GM21526 (cell line): ENCODE measurements around the gene PAXIP1.

Experiments used
- ATAC-seq: cut with Tn5 transposase; IDR thresholded peaks from one replicate; pipeline ENCODE4 v1.9.1; 2021; ENCODE audit warnings: moderate library complexity; ENCODE audit not compliant: unreplicated experiment, low FRiP score

The PAXIP1 gene

DNA sequence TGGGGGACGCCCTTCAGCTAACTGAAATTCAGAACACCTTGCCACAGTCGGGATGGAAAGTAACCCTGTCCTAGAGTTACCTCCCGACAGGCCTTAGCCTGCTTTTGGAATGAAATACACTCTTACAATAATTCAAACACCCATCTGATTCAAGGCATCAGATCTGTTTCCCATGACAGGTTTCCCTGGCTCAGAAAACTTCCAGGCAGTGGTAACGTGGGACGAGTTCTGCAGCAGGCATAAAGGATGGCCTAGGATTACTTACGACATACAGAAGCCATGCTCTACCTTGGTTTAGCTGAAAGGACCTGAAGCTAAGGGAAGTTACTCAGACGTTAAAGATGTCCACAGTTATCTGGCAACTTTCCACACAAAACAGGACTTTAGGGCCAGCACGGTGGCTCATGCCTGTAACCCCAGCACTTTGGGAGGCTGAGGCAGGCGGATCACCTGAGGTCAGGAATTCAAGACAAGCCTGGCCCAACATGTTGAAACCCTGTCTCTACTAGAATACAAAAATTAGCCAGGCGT is 5.0 kb downstream of the PAXIP1 start:
- ATAC-seq = no peak

DNA sequence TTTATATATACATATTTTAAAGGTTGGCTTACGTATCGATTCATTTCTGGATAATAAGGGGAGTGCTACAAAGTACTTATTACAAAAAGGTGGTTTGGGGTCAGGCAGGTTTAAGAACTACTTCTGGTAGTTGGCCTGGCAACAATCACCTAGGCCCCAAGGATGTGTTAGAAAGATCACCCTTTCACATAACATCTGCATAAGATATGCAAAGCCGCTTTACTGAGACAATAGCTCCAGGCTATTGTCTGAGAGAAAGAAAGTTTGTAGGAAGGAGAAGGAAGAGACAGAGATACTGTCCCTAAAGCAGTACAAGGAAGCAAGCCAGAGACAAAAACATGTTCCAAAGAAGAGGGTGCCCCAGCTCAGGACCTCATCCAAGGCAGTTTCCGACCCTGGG is 6.2 kb downstream of the PAXIP1 start:
- ATAC-seq = no peak

DNA sequence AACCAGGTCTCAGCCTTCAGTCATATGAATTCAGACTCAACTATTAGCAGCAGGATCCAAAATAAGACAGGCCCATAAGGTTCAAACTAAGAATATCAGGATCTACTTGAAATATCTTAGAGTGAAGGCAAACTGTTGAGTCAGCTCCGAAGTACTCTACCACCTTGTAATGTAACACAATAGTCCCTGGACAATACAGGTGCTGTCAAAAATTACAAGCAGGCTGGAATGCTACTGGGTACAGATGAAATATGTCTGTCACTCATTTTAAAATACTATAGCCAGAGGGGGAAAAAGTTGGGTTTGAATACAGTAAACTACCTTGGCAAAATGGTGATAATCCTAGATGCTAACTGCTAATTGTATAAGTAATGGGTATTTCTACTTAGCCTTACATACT is 6.8 kb downstream of the PAXIP1 start:
- ATAC-seq = no peak

DNA sequence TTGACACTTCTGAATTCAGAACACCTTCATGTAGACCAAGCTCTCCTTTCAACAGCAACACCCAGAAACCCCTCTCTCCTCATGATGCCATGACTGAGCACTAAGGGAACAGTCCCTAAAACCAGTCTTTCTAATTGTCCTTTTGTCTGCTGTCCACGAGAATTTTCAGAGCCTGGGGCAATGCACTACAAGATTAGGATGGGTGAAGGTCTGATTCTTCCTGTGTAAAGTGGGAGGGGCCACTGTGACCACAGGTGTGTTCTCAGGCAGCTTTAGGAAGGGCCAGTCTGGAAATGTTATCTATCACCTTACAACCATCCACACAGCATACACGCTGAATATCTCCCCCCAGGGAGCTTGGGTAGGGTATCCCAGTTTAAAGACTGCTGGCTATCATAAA is 7.9 kb downstream of the PAXIP1 start:
- no peak for ATAC-seq

DNA sequence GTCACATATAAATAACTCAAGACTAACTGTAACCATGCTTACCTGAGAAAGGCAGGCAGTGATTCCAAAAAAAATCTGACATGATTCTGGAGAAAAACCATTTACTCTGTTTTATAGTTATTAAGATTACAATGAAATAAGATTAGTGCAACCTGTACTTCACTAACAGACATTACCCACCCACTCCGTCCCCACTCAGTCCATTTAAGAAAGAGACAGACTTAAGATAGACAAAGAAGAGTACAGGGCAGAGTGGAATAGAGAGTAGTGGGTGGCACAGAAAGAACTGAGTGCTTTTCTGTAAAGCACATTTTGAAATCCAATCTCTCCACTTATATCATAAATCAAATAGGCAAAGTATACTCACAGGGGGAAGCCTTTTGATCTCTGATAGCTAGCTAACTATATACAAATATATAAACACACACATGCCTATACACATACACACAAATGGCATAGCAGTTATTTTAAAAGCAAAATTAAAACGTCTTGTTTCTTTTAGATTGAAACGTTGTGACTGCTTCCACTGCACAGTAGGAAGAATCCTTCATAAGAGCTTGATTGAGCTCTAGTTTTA is 11.9 kb downstream of the PAXIP1 start:
- ATAC-seq = no peak

DNA sequence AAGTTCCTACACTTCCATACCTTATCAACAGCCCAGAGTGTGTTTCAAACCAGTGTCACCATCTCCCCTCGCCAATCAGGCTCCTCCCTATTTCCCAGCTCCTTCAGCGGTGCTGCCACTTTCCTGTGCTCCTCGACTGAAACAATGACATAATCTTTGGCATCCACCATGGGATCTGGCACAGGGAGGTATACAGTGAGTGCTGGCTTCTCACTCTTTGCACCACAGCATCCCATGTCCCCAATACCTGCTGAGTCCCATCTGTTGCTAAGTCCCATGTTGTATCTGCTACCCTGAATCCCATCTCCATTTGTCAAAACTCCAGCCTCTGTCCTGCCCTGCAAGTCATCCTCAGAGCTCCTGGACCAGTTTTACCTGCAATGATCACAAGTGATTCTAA is 15.4 kb downstream of the PAXIP1 start:
- ATAC-seq = no peak

DNA sequence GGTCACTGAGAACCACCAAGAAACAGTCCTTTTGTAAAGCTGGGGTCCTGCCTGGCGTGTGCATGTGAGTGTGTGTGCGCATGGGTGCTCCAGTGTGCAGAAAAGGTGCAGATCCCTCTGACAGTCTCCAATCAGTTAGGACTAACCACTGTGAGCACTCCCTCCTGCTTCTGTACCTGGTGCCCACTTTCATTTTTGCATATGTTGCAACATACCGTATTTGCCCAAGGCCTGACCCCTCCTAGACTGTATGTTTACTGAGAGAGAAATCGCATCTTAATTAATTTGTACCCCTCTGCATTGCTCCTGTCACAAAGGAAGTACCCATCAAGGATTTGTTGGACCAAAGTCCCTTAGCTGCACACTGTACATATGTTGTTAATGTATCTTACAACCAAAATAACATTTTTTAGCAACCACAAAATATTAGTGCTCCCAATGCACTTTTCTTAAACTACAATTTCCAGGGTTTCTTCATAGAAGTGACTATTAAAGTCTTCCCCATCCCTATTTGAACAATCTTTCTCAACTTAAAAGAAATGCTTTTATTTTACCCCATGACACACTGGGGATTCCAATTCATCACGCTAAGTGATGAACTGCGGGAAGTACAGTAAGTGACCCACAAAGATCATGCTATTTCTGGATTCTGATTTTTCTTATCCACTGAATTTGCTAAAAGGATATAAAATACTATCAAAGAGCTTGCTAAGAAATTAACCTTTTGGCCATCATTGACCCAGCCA is 16.6 kb downstream of the PAXIP1 start:
- ATAC-seq = no peak

DNA sequence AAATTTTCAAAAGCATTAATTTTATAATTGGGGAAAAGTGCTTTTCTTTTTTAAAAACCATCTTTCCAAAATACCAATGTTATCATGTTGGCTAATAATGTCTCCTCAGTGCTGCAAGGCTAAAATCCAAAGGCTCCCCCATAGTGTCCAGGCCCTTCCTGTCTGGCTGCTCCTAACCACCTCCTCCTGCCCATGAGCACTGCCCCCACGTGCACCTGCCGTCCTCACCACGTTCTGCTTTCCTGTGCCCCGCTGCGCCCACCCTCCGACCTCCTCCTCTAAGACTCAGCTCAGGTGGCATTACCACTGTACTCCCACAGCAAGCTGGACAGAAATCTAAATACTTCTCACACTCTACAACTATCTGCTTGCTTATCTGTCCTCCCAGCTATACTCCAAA is 17.7 kb downstream of the PAXIP1 start:
- ATAC-seq = no peak

DNA sequence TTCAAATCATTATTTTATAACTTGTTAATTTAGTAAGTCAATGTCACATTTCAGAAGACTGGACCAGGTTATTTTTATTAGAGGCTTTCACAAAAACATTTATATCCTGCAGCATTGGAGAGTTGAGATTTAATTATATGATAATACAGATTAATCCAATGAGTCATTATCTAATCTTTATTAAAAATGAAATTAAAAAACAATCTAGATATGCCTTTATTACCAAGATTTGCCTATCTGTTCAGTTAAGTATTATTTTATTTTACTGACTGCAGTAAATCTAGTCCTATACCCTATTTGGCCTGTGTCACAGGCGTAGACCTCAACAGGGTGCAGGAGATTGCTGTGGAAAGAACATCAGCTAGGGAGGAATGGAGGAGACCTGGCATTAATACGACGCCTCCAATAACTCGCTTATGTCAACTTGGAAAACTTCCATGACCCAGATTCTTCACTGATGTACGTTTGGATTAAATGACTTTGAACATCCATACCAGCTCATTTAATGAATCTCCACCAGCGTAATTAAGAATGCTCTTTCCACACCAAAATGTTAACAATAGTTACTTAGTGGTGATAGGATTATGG is 18.2 kb downstream of the PAXIP1 start:
- ATAC-seq = no peak

DNA sequence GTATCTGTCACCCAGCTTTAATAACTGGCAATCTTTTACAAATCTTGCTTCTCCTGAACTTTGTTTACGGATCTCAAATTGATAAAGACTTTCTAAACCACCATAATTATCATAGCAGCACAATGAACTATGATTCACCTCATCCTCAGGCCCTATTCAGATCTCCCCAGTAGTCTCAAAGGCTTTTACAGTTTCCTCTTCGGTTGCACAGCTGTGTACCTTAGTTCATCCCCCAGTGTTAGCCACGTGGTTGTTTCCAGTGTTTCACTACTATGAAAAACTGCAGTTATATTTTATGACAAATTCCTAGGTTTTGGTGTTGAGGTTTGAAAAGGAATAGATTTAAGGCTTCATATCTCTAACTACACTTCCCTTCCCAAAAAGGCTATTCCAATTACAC is 24.9 kb downstream of the PAXIP1 start:
- ATAC-seq = no peak

DNA sequence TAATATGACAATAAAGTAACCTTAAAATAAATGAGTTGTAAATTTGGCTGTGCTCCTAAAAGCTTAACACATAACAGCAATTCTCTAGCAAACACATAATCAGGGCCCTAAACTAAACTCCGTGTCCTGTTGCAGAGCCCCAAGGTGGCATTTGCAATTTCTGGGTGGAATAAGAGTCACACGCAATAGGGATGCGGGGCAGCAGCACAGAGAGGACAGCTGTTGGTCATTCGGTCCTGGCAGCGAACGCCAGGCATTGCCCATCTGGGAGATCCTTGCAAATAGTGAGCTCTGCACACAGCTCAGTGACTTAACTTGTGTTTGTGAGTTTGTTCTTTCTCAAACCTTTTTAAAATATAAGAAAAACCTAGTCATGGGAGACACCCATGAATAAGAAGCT is 25.7 kb downstream of the PAXIP1 start:
- ATAC-seq = no peak

DNA sequence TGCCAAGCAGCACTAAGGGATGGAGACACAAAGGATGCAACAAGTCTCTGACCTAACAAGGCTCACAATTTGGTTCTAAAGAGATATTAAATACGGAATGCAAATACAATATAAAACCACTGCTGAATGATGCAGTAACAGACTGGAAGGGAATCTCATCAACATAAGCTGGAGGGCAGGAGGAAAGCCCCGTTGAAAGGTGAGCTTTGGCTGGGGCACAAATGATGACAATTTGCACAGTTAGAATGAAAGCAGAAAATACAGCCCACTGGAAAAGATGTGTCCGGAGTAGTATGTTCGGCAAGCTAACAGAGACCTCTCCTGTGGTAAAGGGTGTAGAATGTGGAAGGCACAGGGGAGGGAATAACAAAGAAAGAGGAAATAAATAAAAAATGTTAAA is 26.1 kb downstream of the PAXIP1 start:
- ATAC-seq = no peak

DNA sequence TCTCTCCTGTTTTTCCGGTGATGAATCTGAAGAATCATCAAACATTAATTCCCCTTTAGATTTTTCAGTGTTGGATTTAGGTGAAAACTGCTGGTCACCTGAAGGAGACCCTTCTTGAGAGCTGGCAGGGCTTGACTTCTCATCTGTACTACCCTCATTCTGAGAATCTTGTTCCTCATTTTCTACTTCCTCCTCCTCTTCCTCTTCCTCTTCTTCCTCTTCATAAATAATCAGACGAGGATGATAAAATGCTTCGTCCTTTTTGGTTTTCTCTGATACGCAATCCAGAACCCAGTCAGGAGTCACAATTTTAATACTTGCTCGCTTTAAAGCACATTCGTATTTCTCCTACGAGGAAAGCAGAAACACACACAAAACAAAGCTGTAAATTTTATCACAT is 26.9 kb downstream of the PAXIP1 start:
- no peak for ATAC-seq

DNA sequence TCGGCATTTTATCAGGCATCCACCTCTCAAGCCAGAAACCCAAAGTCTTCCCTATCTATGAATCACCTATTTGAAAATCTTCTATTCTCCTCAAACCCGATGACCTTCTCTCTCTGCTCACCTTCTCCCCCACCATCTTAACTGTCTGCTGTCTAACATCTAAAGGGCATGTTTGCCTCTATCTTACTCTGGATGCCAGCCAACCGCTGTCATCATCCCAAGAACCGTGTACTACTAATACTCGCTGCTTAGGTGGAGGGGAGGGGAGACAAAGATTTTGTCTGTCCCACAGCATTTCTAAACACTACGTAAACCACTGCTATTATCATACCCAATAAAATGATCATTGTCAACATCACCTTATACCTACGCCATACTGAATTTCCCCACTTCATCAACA is 29.5 kb downstream of the PAXIP1 start:
- no peak for ATAC-seq

DNA sequence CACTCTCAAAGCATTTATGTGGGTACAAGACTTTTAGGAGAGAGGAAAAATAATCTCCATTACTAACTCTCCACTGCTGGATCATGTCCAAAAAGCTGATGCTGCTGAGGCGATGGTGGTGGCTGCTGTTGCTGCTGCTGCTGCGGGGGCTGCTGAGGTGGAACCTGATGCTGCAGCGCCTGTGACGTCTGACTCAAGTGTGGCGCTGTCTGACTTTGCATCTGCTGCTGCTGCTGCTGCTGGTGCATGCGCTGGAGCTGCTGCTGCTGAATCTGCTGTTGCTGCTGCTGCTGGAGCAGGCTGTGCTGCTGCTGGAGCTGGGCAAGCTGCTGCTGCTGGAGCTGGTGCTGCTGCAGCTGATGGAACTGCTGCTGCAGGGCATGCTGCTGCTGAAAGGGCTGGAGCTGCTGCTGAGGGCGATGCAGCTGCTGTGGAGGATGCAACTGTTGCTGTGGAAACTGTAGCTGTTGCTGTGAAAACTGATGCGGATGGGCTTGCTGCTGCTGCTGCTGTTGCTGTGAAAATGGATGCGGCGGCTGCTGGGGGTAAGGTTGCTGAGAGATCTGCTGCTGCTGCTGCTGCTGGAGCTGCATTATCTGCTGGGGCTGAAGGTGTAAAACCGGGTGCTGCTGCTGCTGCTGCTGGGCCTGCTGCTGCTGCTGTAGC is 34.5 kb downstream of the PAXIP1 start:
- no peak for ATAC-seq

DNA sequence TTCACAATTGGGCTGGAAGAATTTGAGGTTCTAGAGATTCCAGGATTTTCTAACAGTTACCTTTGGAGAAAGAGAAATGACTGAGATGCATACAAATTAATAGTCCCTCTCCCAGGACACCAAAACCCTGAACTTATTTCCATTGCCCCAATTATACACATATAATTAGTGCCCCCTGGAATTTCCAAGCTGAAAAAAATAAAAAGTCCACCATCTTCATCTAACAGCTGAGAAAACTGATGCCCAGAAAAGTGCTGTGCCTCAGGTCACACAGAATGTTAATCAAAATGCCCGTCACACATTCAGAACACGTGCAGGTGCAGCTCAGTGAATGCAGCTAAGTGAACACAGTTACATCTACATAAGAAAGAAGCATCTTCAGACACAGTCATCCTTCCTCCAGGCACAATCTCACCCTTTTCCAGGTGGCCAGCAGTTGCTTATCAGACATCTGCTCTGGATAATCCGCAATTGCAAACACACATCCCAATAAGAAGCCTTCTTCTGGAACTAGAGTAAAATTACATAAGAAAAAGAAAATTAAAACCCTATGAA is 35.4 kb downstream of the PAXIP1 start:
- ATAC-seq = no peak

DNA sequence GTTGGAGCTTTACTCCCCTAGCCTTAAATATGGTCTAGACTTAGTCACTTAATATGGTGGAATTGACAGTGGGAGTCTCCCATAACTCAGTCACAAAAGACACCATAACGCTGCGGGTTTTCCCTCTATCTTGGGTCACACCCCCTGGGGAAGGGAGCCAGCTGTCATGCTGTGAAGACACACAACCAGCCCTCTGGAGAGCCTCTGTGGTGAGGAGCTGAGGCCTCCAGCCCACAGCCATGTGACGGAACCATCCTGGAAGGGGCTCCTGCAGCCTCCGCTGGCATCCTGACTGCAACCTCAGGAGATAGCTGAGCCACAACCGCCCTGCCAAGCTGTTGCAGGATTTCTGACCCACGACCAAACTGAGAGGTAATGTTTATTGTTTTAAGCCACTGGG is 37.9 kb downstream of the PAXIP1 start:
- ATAC-seq = no peak

DNA sequence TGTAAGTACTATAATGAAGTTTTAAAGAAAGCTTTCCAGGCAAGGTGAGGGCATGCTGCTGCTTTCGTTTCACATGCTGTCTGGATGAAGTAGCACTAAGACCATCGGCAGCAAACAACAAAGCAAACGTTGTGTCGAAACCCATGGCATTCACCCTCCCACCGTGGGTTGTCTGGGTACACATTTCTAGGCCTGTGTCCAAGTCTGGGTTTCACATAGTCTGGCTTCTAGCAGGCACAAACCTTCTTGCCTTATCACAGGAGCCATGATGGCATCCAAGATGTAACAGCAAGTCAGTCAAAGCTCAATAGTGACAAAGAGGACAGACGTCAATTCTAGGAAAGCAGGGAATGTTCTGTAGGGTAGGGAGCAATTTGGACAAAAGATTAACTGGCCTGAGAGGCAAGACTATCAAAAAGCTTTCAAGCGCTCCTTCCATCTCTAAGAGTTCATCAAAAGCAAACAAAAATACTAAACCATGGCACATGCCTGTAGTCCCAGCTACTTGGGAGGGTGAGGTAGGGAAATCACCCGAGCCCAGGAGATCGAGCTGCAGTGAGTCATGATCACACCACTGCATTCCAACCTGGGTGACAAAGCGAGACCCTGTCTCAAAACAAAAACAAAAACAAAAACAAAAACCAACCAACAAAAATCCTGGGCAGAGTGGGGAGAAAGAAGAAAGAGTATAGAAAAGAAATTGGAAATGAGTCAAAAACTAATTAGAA is 42.7 kb downstream of the PAXIP1 start:
- no peak for ATAC-seq

DNA sequence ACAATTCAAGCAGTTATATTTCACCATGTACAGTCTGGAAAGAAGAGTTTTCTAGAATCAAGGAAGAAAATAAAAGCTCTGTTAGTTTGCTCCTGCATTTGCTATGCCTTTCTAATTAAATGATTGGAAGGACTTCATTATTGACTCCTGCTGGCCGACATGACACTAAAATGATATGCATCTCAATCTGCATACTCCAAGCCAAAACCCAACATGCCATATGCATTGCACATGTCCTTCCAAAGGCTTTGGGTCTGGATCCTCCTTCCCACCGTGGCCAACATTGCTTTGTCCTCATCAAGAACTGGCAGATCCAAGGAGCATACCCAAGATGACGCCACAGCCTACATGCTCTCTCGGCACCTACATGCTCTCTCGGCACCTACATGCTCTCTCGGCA is 46.5 kb downstream of the PAXIP1 start:
- ATAC-seq = no peak

DNA sequence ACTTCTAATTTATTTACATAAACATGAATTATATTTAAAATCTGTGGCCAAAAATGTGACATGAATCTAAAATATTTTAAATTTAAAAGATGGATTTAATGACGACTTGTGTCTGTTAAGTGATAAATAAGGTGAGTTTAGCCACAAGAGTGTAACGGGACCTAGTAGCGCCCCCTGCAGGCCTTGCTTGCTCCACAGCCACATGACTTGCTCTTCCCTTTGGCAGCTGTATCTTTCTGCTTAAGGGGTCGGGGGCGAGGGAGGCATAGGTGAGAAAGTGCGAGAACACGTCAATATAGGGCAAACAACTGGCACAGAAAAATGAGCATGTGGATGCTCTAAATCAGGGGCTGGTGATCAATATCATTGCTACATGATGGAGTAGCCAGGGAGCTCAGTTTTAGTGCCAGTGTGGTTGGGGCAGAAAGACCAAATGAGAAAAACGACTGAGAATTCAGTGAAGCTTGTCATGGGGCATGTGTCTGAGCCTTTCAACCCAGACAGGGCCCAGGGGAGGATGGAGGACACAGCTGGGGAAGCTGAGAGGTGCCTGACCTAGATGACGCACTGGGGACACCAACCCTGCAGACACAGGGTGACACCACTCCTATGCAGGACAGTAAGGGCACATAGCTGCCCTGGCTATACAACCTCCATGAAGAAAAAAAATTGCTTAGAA is 49.8 kb downstream of the PAXIP1 start:
- ATAC-seq = no peak
